Measurements from ENCODE around the gene AEBP1. TPM values are rescaled to one million over a fixed set of nuclear protein-coding genes. Genes with fewer than 3 reads are reported as not detected.

The AEBP1 gene
- total RNA-seq, 1 donor from 2014 or later = 22.2 TPM

DNA sequence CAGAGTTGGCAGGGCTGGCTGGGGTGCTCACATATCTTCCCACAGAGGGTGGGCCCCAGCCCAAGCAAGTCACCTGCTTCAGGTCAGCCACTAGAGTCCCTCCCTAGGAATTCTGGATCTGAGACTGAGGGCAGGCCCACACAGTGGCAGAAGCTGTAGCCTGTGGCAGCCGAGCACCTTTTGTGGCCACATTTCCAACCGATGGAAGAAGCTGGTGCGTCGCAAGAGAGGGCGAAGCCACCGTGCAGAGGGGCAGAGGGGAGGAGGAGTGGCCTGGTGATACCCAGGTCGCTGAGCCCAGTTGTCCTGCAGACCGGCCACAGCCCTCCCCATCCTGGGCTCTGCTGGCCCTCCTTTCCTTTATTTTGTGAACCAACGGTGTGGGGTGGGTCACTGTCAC is 27.1 kb upstream of the AEBP1 start:
- Mint-ChIP-seq H3K27me3 (ENCODE audit: unreplicated experiment) (peaks cover 9% of the 10 kb centered on the region), H3K36me3 (ENCODE audit: low read depth, unreplicated experiment) (peaks cover 21% of the 10 kb centered on the region), H3K27ac (ENCODE audit: unreplicated experiment) (no peak overlapping the region), H3K4me3 (ENCODE audit: unreplicated experiment) (no peak overlapping the region), H3K9me3 (ENCODE audit: unreplicated experiment) (no peaks in the 10 kb centered on the region), H3K4me1 (ENCODE audit: unreplicated experiment) (peaks cover 4% of the 10 kb centered on the region)
- no peak for DNase-seq (ENCODE audit: low spot score)
- TF ChIP-seq, protein P1, sequence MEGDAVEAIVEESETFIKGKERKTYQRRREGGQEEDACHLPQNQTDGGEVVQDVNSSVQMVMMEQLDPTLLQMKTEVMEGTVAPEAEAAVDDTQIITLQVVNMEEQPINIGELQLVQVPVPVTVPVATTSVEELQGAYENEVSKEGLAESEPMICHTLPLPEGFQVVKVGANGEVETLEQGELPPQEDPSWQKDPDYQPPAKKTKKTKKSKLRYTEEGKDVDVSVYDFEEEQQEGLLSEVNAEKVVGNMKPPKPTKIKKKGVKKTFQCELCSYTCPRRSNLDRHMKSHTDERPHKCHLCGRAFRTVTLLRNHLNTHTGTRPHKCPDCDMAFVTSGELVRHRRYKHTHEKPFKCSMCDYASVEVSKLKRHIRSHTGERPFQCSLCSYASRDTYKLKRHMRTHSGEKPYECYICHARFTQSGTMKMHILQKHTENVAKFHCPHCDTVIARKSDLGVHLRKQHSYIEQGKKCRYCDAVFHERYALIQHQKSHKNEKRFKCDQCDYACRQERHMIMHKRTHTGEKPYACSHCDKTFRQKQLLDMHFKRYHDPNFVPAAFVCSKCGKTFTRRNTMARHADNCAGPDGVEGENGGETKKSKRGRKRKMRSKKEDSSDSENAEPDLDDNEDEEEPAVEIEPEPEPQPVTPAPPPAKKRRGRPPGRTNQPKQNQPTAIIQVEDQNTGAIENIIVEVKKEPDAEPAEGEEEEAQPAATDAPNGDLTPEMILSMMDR (IDR thresholded peaks at IDR 0.05; ENCODE audit: unreplicated experiment) = no peak

DNA sequence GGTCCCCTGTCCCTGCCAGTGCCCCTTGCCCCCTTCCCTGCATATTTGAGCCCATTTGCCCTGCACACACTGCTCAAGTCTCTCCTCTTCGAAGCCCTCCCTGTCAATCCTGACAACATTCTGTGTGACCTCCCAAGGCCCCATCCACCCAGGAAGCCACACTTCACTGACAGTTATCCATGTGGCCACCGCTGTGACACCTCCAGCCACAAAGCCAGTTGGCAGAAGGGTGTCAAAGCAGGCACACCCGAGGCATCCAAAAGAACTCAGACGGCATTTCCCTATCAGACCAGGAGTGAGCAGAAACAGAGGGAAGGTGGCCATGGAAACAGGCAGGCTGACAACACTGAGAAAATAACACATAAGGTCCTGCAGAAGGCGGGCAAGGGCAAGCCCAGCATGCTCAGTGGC is 26.5 kb upstream of the AEBP1 start:
- Mint-ChIP-seq H3K9me3 (ENCODE audit: unreplicated experiment) (no peaks in the 10 kb centered on the region), H3K27ac (ENCODE audit: unreplicated experiment) (no peak overlapping the region), H3K27me3 (ENCODE audit: unreplicated experiment) (peaks cover 5% of the 10 kb centered on the region), H3K4me1 (ENCODE audit: unreplicated experiment) (peaks cover 4% of the 10 kb centered on the region), H3K4me3 (ENCODE audit: unreplicated experiment) (no peak overlapping the region), H3K36me3 (ENCODE audit: low read depth, unreplicated experiment) (peaks cover 19% of the 10 kb centered on the region)
- TF ChIP-seq, protein P1 (IDR thresholded peaks at IDR 0.05; ENCODE audit: unreplicated experiment) = no peak
- DNase-seq (ENCODE audit: low spot score) = no peak

DNA sequence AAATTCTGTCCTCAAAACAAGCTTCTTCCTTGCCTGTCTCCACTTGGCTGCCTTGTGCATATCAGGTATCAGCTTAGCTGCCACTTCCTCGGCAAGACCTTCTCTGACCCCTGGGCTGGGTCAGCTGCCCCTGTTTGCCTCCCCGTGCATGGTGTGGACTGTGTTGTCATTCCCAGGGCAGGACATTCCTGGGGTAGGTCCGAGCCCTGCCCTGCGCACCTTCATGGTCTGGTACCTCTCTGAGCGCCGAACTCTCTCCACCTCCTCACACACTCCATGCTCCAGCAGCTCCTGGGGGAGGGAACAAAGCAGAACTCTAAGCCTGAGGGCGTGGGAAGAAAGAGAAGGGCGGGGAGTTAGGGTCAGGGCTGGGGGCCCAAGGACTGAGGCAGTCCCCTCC is 25.6 kb upstream of the AEBP1 start:
- Mint-ChIP-seq H3K36me3 (ENCODE audit: low read depth, unreplicated experiment) (peaks cover 17% of the 10 kb centered on the region), H3K27ac (ENCODE audit: unreplicated experiment) (no peak overlapping the region), H3K9me3 (ENCODE audit: unreplicated experiment) (no peaks in the 10 kb centered on the region), H3K4me3 (ENCODE audit: unreplicated experiment) (no peak overlapping the region), H3K27me3 (ENCODE audit: unreplicated experiment) (peaks cover 5% of the 10 kb centered on the region), H3K4me1 (ENCODE audit: unreplicated experiment) (peaks cover 4% of the 10 kb centered on the region)
- no peak for DNase-seq (ENCODE audit: low spot score)
- TF ChIP-seq, protein P1 (IDR thresholded peaks at IDR 0.05; ENCODE audit: unreplicated experiment) = no peak

DNA sequence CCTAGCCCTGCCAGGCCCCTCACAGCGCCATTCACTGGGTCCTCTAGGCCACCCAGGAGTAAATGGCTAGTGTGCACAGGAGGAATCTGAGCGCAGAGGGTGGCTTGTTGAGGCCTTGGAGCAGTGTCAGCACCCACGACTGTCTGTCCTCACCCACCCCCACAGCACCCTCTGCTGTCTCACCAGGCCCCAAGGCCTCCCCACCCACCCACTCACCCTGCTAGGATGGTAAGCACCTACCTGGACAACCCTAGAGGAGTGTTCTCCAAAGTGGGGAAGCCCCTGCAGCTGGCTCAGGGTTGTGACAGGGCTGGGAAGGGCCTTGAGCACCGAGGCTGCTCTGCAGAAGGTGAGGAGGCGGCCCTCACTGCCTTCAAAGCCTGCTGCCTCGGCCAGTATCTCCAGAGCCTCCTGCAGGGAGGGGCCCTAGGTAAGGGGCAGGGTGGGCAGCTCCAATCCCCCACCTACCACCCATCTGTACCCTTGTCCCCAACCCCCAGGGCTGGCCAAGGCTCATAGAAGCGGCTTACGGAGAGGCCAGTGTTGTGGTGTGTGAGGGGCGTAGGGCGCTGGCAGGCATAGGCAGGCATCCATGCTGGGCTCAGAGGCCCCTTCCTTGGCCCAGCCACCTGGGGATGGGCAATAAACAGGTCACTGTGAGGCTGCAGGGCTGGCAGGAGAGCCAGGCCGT is 24.7 kb upstream of the AEBP1 start:
- Mint-ChIP-seq H3K36me3 (ENCODE audit: low read depth, unreplicated experiment) (peaks cover 17% of the 10 kb centered on the region), H3K4me1 (ENCODE audit: unreplicated experiment) (peaks cover 4% of the 10 kb centered on the region), H3K9me3 (ENCODE audit: unreplicated experiment) (no peaks in the 10 kb centered on the region), H3K4me3 (ENCODE audit: unreplicated experiment) (no peak overlapping the region), H3K27me3 (ENCODE audit: unreplicated experiment) (peaks cover 5% of the 10 kb centered on the region), H3K27ac (ENCODE audit: unreplicated experiment) (no peak overlapping the region)
- TF ChIP-seq, protein P1 (IDR thresholded peaks at IDR 0.05; ENCODE audit: unreplicated experiment) = no peak
- no peak for DNase-seq (ENCODE audit: low spot score)

DNA sequence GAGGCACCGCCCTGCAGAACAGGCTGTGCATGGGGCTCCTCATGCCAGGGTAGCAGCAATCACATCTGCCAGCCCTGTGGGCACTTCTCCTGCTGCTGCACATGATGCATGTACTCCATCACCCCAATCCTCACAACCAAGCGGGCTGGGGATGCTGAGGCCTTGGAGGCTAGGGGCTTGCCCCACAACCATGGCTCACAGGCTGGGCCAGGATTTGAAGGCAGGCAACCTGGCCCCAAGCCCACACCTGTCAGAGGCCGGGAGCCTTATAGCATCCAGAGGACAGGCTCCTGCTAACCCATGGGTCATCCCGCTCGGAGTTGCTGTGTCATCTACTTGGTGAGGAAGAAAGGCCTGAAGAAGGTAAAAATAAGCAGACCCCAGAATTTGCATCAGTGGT is 24.0 kb upstream of the AEBP1 start:
- Mint-ChIP-seq H3K4me3 (ENCODE audit: unreplicated experiment) (no peak overlapping the region), H3K4me1 (ENCODE audit: unreplicated experiment) (peaks cover 4% of the 10 kb centered on the region), H3K27ac (ENCODE audit: unreplicated experiment) (no peak overlapping the region), H3K36me3 (ENCODE audit: low read depth, unreplicated experiment) (peaks cover 17% of the 10 kb centered on the region), H3K9me3 (ENCODE audit: unreplicated experiment) (no peaks in the 10 kb centered on the region), H3K27me3 (ENCODE audit: unreplicated experiment) (peaks cover 5% of the 10 kb centered on the region)
- DNase-seq (ENCODE audit: low spot score) = no peak
- TF ChIP-seq, protein P1 (IDR thresholded peaks at IDR 0.05; ENCODE audit: unreplicated experiment) = no peak
